ENCODE measurements around the gene PYCARD. TPM values are rescaled to one million over a fixed set of nuclear protein-coding genes. Genes with fewer than 3 reads are reported as not detected.

The PYCARD gene
- total and polyA plus RNA-seq, 9 of the 15 experiments (the other 6 are each of a cell fraction or from before 2014, with no cell fraction given), result 1.3 to 28.4 (median 6.0) TPM

DNA sequence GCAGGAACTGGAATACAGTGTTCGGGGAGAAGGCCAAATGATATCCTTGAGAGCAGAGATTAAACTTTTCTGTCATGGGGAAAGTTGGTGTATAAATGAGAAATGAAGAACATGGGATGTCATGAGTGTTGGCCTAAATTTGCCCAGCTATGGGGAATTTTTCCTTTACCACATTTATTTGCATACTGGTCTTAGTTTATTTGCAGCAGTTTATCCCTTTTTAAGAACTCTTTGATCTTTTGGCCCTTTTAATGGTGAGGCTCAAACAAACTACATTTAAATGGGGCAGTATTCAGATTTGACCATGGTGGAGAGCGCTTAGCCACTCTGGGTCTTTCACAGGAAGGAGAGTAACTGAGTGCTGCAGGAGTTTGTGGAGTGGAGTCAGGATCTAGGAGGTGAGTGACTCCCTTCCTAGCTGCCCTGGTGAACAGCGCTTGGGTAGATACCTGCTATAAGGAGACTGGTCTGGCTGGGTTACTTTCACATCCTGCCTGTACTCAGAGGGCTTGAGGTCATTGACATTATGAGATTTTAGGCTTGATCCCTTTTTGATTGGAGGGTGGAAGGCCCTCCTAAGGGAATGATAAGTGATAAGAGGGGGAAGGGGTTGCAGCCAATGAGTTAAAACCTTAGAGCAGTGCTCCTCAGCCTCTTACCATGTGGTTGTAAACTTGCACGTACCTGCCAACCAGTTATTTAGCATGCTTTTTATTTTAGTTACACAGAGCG, 10.7 kb downstream of the PYCARD start (continued):
- TF ChIP-seq, protein P1, sequence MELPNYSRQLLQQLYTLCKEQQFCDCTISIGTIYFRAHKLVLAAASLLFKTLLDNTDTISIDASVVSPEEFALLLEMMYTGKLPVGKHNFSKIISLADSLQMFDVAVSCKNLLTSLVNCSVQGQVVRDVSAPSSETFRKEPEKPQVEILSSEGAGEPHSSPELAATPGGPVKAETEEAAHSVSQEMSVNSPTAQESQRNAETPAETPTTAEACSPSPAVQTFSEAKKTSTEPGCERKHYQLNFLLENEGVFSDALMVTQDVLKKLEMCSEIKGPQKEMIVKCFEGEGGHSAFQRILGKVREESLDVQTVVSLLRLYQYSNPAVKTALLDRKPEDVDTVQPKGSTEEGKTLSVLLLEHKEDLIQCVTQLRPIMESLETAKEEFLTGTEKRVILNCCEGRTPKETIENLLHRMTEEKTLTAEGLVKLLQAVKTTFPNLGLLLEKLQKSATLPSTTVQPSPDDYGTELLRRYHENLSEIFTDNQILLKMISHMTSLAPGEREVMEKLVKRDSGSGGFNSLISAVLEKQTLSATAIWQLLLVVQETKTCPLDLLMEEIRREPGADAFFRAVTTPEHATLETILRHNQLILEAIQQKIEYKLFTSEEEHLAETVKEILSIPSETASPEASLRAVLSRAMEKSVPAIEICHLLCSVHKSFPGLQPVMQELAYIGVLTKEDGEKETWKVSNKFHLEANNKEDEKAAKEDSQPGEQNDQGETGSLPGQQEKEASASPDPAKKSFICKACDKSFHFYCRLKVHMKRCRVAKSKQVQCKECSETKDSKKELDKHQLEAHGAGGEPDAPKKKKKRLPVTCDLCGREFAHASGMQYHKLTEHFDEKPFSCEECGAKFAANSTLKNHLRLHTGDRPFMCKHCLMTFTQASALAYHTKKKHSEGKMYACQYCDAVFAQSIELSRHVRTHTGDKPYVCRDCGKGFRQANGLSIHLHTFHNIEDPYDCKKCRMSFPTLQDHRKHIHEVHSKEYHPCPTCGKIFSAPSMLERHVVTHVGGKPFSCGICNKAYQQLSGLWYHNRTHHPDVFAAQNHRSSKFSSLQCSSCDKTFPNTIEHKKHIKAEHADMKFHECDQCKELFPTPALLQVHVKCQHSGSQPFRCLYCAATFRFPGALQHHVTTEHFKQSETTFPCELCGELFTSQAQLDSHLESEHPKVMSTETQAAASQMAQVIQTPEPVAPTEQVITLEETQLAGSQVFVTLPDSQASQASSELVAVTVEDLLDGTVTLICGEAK (IDR thresholded peaks at IDR 0.05), result no peak
- TF ChIP-seq, protein P1 (CRISPR knock-in tag; IDR thresholded peaks at IDR 0.05), result no peak
- TF ChIP-seq ZNF239 (CRISPR knock-in tag; IDR thresholded peaks at IDR 0.05) (no peak), RBFOX2 (IDR thresholded peaks at IDR 0.05; ENCODE audit: low read depth, low read length) (0 out of 2 replicates have a peak, but pooled peaks have one; percentile 31), ZNF695 (CRISPR knock-in tag; IDR thresholded peaks at IDR 0.05) (no peak), MTA1 (IDR thresholded peaks at IDR 0.05; ENCODE audit: borderline replicate concordance) (no peak), SUPT5H (IDR thresholded peaks at IDR 0.05) (0 out of 2 replicates have a peak, but pooled peaks have one; percentile 43), RCOR1 (IDR thresholded peaks at IDR 0.05; ENCODE audit: borderline replicate concordance in 1 of 2, low read depth in 2 of 2, low read length in 2 of 2) (no peak), SRSF3 (IDR thresholded peaks at IDR 0.05; ENCODE audit: insufficient read depth, low read length) (no peak), HLTF (IDR thresholded peaks at IDR 0.05) (no peak), CBX3 (IDR thresholded peaks at IDR 0.05; ENCODE audit: borderline replicate concordance in 1 of 2, low read length in 2 of 2) (no peak), GABPB2 (CRISPR knock-in tag; conservative IDR thresholded peaks at IDR 0.05) (no peak), MLX (CRISPR knock-in tag; conservative IDR thresholded peaks at IDR 0.05) (no peak), POLR2AphosphoS5 (IDR thresholded peaks at IDR 0.05; ENCODE audit: control insufficient read depth, insufficient read depth, low read depth, low read length) (peak; percentile 54), POLR2B (IDR thresholded peaks at IDR 0.05; ENCODE audit: low read depth, partially characterized antibody) (peak; percentile 57), SMARCA4 (IDR thresholded peaks at IDR 0.05) (no peak), KDM5B (IDR thresholded peaks at IDR 0.05; ENCODE audit: insufficient replicate concordance, low read depth, low read length) (no peak)
- TF ChIP-seq, protein P2, sequence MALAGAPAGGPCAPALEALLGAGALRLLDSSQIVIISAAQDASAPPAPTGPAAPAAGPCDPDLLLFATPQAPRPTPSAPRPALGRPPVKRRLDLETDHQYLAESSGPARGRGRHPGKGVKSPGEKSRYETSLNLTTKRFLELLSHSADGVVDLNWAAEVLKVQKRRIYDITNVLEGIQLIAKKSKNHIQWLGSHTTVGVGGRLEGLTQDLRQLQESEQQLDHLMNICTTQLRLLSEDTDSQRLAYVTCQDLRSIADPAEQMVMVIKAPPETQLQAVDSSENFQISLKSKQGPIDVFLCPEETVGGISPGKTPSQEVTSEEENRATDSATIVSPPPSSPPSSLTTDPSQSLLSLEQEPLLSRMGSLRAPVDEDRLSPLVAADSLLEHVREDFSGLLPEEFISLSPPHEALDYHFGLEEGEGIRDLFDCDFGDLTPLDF (CRISPR knock-in tag; IDR thresholded peaks at IDR 0.05), result no peak

Data from K562 (cell line).